ENCODE data around the gene ADRB1. TPM values are rescaled to one million over a fixed set of nuclear protein-coding genes. Genes with fewer than 3 reads are reported as not detected.

The ADRB1 gene
- 0.06 TPM for polyA plus RNA-seq (2013, experiment 1 of 2)
- polyA plus RNA-seq (2013, experiment 2 of 2) = 0.03 TPM

GRCh38 chr10:114043532-114044246 is at the start of gene ADRB1:
ADRB1 (plus strand) TSS chr10:114043866; CDS start chr10:114044133, 267 bp downstream.
- Histone ChIP-seq H2AFZ (ENCODE audit: low read length) (peak within 1 kb of the TSS; percentile 80), H2BK120ac (ENCODE audit: low read depth, low read length) (no peak within 1 kb of the TSS), H3K36me3 (replicated peaks in 1 of 2; ENCODE audit: control insufficient read depth in 2 of 2, insufficient read depth in 2 of 2, low read length in 2 of 2) (no peaks in the 10 kb centered on the region), H2BK12ac (ENCODE audit: low read length) (peak within 1 kb of the TSS; percentile 66), H3K79me1 (ENCODE audit: low read depth, low read length) (peaks cover 3% of the 10 kb centered on the region), H4K91ac (ENCODE audit: low read depth, low read length, poor library complexity) (no peak within 1 kb of the TSS), H3K27me3 (ENCODE audit: control insufficient read depth in 3 of 3, insufficient read depth in 3 of 3, low read depth in 1 of 3, low read length in 3 of 3) (peaks cover 22 to 88% (median 45%) of the 10 kb centered on the region in 3 experiments), H3K14ac (ENCODE audit: low read length) (peak within 1 kb of the TSS; percentile 87), H4K8ac (ENCODE audit: low read depth, low read length) (peak within 1 kb of the TSS; percentile 70), H3K23ac (ENCODE audit: low read depth, low read length, poor library complexity) (peak within 1 kb of the TSS; percentile 94), H3K27ac (replicated peaks; ENCODE audit: low read length) (no peak within 1 kb of the TSS), H3K9me3 (replicated peaks in 1 of 2; ENCODE audit: control insufficient read depth in 2 of 2, insufficient read depth in 1 of 2, low read depth in 1 of 2, low read length in 2 of 2) (peaks cover 0 to 7% of the 10 kb centered on the region in 2 donors), H3K9ac (ENCODE audit: low read depth, low read length, poor library complexity) (peak within 1 kb of the TSS; percentile 80), H3K18ac (ENCODE audit: low read length) (peak within 1 kb of the TSS; percentile 87), H3K4me2 (ENCODE audit: insufficient read depth, low read length, poor library complexity, severe bottlenecking) (peak within 1 kb of the TSS; percentile 99), H3K4me1 (ENCODE audit: control insufficient read depth in 2 of 2, insufficient read depth in 1 of 2, low read depth in 1 of 2, low read length in 2 of 2) (peaks cover 4 to 6% of the 10 kb centered on the region in 2 donors), H2BK5ac (ENCODE audit: low read length) (peak within 1 kb of the TSS; percentile 29), H2BK15ac (ENCODE audit: low read length) (peak within 1 kb of the TSS; percentile 84), H2AK5ac (ENCODE audit: low read depth, low read length) (peak within 1 kb of the TSS; percentile 84), H3K4ac (ENCODE audit: low read length) (no peak within 1 kb of the TSS), H3K4me3 (ENCODE audit: low read length in 2 of 2) (peak within 1 kb of the TSS; percentile 6 to 76)
- no CpG with 5 or more reads among the region's 90 CpGs for WGBS, 2 donors (ENCODE audit: extremely low coverage in 2 of 2, insufficient read length in 2 of 2, insufficient replicate concordance in 1 of 2)
- DNase-seq (ENCODE audit: low spot score) = peak; percentile 56

- WGBS, 2 donors (ENCODE audit: extremely low coverage in 2 of 2, insufficient read length in 2 of 2, insufficient replicate concordance in 1 of 2) = no CpG with 5 or more reads among the region's 2 CpGs
- H3K27me3 ChIP-seq (ENCODE audit: control insufficient read depth in 3 of 3, insufficient read depth in 3 of 3, low read depth in 1 of 3, low read length in 3 of 3) = peaks cover 0 to 38% (median 0%) of the 10 kb centered on the region in 3 experiments
Observed at GRCh38 chr10:113995201-113995600, 48.5 kb upstream of the ADRB1 start.

GRCh38 chr10:113997428-113997827 is 46.2 kb upstream of the ADRB1 start:
- Histone ChIP-seq H3K14ac (ENCODE audit: low read length) (no peak overlapping the region), H3K9ac (ENCODE audit: low read depth, low read length, poor library complexity) (no peak overlapping the region), H3K18ac (ENCODE audit: low read length) (peak overlapping the region; percentile 83), H2BK120ac (ENCODE audit: low read depth, low read length) (no peak overlapping the region), H2BK15ac (ENCODE audit: low read length) (no peak overlapping the region), H3K4ac (ENCODE audit: low read length) (no peak overlapping the region), H3K4me3 (ENCODE audit: low read length in 2 of 2) (no peak overlapping the region), H3K23ac (ENCODE audit: low read depth, low read length, poor library complexity) (peak overlapping the region; percentile 3), H3K27ac (replicated peaks; ENCODE audit: low read length) (no peak overlapping the region), H3K4me1 (ENCODE audit: control insufficient read depth in 2 of 2, insufficient read depth in 1 of 2, low read depth in 1 of 2, low read length in 2 of 2) (no peaks in the 10 kb centered on the region), H3K27me3 (ENCODE audit: control insufficient read depth in 3 of 3, insufficient read depth in 3 of 3, low read depth in 1 of 3, low read length in 3 of 3) (peaks cover 0 to 30% (median 0%) of the 10 kb centered on the region in 3 experiments), H4K8ac (ENCODE audit: low read depth, low read length) (no peak overlapping the region), H2AFZ (ENCODE audit: low read length) (no peak overlapping the region), H3K36me3 (replicated peaks in 1 of 2; ENCODE audit: control insufficient read depth in 2 of 2, insufficient read depth in 2 of 2, low read length in 2 of 2) (no peaks in the 10 kb centered on the region), H2BK12ac (ENCODE audit: low read length) (no peak overlapping the region), H2BK5ac (ENCODE audit: low read length) (no peak overlapping the region), H4K91ac (ENCODE audit: low read depth, low read length, poor library complexity) (no peak overlapping the region), H2AK5ac (ENCODE audit: low read depth, low read length) (no peak overlapping the region), H3K79me1 (ENCODE audit: low read depth, low read length) (no peaks in the 10 kb centered on the region), H3K9me3 (replicated peaks in 1 of 2; ENCODE audit: control insufficient read depth in 2 of 2, insufficient read depth in 1 of 2, low read depth in 1 of 2, low read length in 2 of 2) (no peaks in the 10 kb centered on the region), H3K4me2 (ENCODE audit: insufficient read depth, low read length, poor library complexity, severe bottlenecking) (no peak overlapping the region)
- WGBS, 2 donors (ENCODE audit: extremely low coverage in 2 of 2, insufficient read length in 2 of 2, insufficient replicate concordance in 1 of 2) = no CpG with 5 or more reads among the region's 8 CpGs
- DNase-seq (ENCODE audit: low spot score) = no peak

More at GRCh38 chr10:113995201-113995600, 48.5 kb upstream of the ADRB1 start:
- H3K18ac ChIP-seq (ENCODE audit: low read length) = no peak overlapping the region
- DNase-seq (ENCODE audit: low spot score) = no peak
- H2AFZ ChIP-seq (ENCODE audit: low read length) = no peak overlapping the region
- no peak overlapping the region for H2BK12ac ChIP-seq (ENCODE audit: low read length)
- H3K36me3 ChIP-seq (replicated peaks in 1 of 2; ENCODE audit: control insufficient read depth in 2 of 2, insufficient read depth in 2 of 2, low read length in 2 of 2) = no peaks in the 10 kb centered on the region
- H3K79me1 ChIP-seq (ENCODE audit: low read depth, low read length) = no peaks in the 10 kb centered on the region
- H2AK5ac ChIP-seq (ENCODE audit: low read depth, low read length) = no peak overlapping the region
- no peak overlapping the region for H3K4ac ChIP-seq (ENCODE audit: low read length)
- no peak overlapping the region for H2BK120ac ChIP-seq (ENCODE audit: low read depth, low read length)
- no peak overlapping the region for H3K27ac ChIP-seq (replicated peaks; ENCODE audit: low read length)
- no peak overlapping the region for H3K4me3 ChIP-seq (ENCODE audit: low read length in 2 of 2)
- H4K91ac ChIP-seq (ENCODE audit: low read depth, low read length, poor library complexity) = no peak overlapping the region
- H3K9ac ChIP-seq (ENCODE audit: low read depth, low read length, poor library complexity) = no peak overlapping the region
- no peak overlapping the region for H3K4me2 ChIP-seq (ENCODE audit: insufficient read depth, low read length, poor library complexity, severe bottlenecking)
- H3K23ac ChIP-seq (ENCODE audit: low read depth, low read length, poor library complexity) = no peak overlapping the region
- peaks cover 0 to 2% of the 10 kb centered on the region in 2 donors for H3K4me1 ChIP-seq (ENCODE audit: control insufficient read depth in 2 of 2, insufficient read depth in 1 of 2, low read depth in 1 of 2, low read length in 2 of 2)
- no peak overlapping the region for H4K8ac ChIP-seq (ENCODE audit: low read depth, low read length)
- H2BK15ac ChIP-seq (ENCODE audit: low read length) = no peak overlapping the region
- H3K9me3 ChIP-seq (replicated peaks in 1 of 2; ENCODE audit: control insufficient read depth in 2 of 2, insufficient read depth in 1 of 2, low read depth in 1 of 2, low read length in 2 of 2) = no peaks in the 10 kb centered on the region
- H3K14ac ChIP-seq (ENCODE audit: low read length) = no peak overlapping the region
- no peak overlapping the region for H2BK5ac ChIP-seq (ENCODE audit: low read length)

- no peak overlapping the region for H2AFZ ChIP-seq (ENCODE audit: low read length)
- peaks cover 0 to 28% (median 0%) of the 10 kb centered on the region in 3 experiments for H3K27me3 ChIP-seq (ENCODE audit: control insufficient read depth in 3 of 3, insufficient read depth in 3 of 3, low read depth in 1 of 3, low read length in 3 of 3)
- H3K9me3 ChIP-seq (replicated peaks in 1 of 2; ENCODE audit: control insufficient read depth in 2 of 2, insufficient read depth in 1 of 2, low read depth in 1 of 2, low read length in 2 of 2) = no peaks in the 10 kb centered on the region
Observed at GRCh38 chr10:113999531-113999930, 44.1 kb upstream of the ADRB1 start.

More at GRCh38 chr10:113999531-113999930, 44.1 kb upstream of the ADRB1 start:
- H2BK15ac ChIP-seq (ENCODE audit: low read length) = no peak overlapping the region
- no peak overlapping the region for H3K14ac ChIP-seq (ENCODE audit: low read length)
- no peak overlapping the region for H2BK120ac ChIP-seq (ENCODE audit: low read depth, low read length)
- H3K36me3 ChIP-seq (replicated peaks in 1 of 2; ENCODE audit: control insufficient read depth in 2 of 2, insufficient read depth in 2 of 2, low read length in 2 of 2) = no peaks in the 10 kb centered on the region
- no peak overlapping the region for H4K8ac ChIP-seq (ENCODE audit: low read depth, low read length)
- H3K23ac ChIP-seq (ENCODE audit: low read depth, low read length, poor library complexity) = no peak overlapping the region
- no peak overlapping the region for H3K9ac ChIP-seq (ENCODE audit: low read depth, low read length, poor library complexity)
- no peak overlapping the region for H2AK5ac ChIP-seq (ENCODE audit: low read depth, low read length)
- no peak overlapping the region for H3K27ac ChIP-seq (replicated peaks; ENCODE audit: low read length)
- H3K4ac ChIP-seq (ENCODE audit: low read length) = no peak overlapping the region
- no peak overlapping the region for H2BK12ac ChIP-seq (ENCODE audit: low read length)
- H3K4me2 ChIP-seq (ENCODE audit: insufficient read depth, low read length, poor library complexity, severe bottlenecking) = no peak overlapping the region
- no peak overlapping the region for H3K4me3 ChIP-seq (ENCODE audit: low read length in 2 of 2)
- no CpG with 5 or more reads among the region's 5 CpGs for WGBS, 2 donors (ENCODE audit: extremely low coverage in 2 of 2, insufficient read length in 2 of 2, insufficient replicate concordance in 1 of 2)
- no peak overlapping the region for H4K91ac ChIP-seq (ENCODE audit: low read depth, low read length, poor library complexity)
- DNase-seq (ENCODE audit: low spot score) = no peak
- H3K79me1 ChIP-seq (ENCODE audit: low read depth, low read length) = no peaks in the 10 kb centered on the region
- H3K18ac ChIP-seq (ENCODE audit: low read length) = no peak overlapping the region
- no peak overlapping the region for H2BK5ac ChIP-seq (ENCODE audit: low read length)
- H3K4me1 ChIP-seq (ENCODE audit: control insufficient read depth in 2 of 2, insufficient read depth in 1 of 2, low read depth in 1 of 2, low read length in 2 of 2) = no peaks in the 10 kb centered on the region

Data from neuronal stem cell (in vitro differentiated cells).